H1 (cell line): ENCODE results near the gene LRP11. TPM values are rescaled to one million over a fixed set of nuclear protein-coding genes. Genes with fewer than 3 reads are reported as not detected.

ENCODE experiments used
- CTCF ChIA-PET: fragments of 300-600 bp; sonication (Branson Sonifier 250); formaldehyde crosslinking; loops from one replicate; lab custom pipeline; 2021; ENCODE audit not compliant: partially characterized antibody; lab: Charles Lee
- POLR2A ChIA-PET: fragments of 300-600 bp; sonication (Branson Sonifier 250); formaldehyde crosslinking; loops from one replicate; lab custom pipeline; 2021; ENCODE audit warnings: inconsistent platforms; ENCODE audit not compliant: partially characterized antibody; lab: Charles Lee
- DNase-seq, 2 experiments: peaks; one replicate each; pipeline versions ENCODE4 v3.0.0 to v3.0.0-alpha.2; 2010 to 2022; ENCODE audit warnings: low spot score in 2 of 2, low read depth in 1 of 2, mixed read lengths in 1 of 2
- FAIRE-seq: peaks from 2 replicates; lab custom pipeline; 2011; peaks lifted over from hg19 to GRCh38; lab: Jason Lieb, UNC
- H2AFZ ChIP-seq: 2 replicates; pipeline ENCODE4 v1.8.1; 2012; ENCODE audit warnings: low read length, inconsistent platforms
- H2AK5ac ChIP-seq: 2 replicates; pipeline ENCODE4 v1.6.1; 2013; ENCODE audit warnings: low read depth, low read length
- H2BK120ac ChIP-seq: replicated peaks from 2 replicates; pipeline ENCODE3; 2013; ENCODE audit warnings: low read depth, low read length, inconsistent platforms
- H2BK12ac ChIP-seq: 2 replicates; pipeline ENCODE4 v1.6.1; 2013; ENCODE audit warnings: low read depth, low read length
- H2BK15ac ChIP-seq: 2 replicates; pipeline ENCODE4 v1.6.1; 2013; ENCODE audit warnings: low read length
- H2BK20ac ChIP-seq: 2 replicates; pipeline ENCODE4 v1.6.1; 2013; ENCODE audit warnings: low read length
- H2BK5ac ChIP-seq: 2 replicates; pipeline ENCODE4 v1.6.1; 2013; ENCODE audit warnings: low read depth, low read length
- H3K14ac ChIP-seq: 2 replicates; pipeline ENCODE4 v1.6.1; 2013; ENCODE audit warnings: inconsistent platforms; ENCODE audit not compliant: insufficient read length
- H3K18ac ChIP-seq: 2 replicates; pipeline ENCODE4 v1.6.1; 2013; ENCODE audit warnings: low read length; ENCODE audit errors: extremely low read depth
- H3K23ac ChIP-seq: 2 replicates; pipeline ENCODE4 v1.6.1; 2013; ENCODE audit warnings: inconsistent platforms; ENCODE audit not compliant: insufficient read length
- H3K23me2 ChIP-seq: 2 replicates; pipeline ENCODE4 v1.6.1; 2013; ENCODE audit warnings: low read depth, low read length
- H3K27ac ChIP-seq: 2 replicates; pipeline ENCODE4 v1.6.1; 2011; ENCODE audit warnings: low read depth, low read length, inconsistent platforms
- H3K27me3 ChIP-seq, 4 experiments: replicated peaks in 1 of 4; 1 replicate in 1 of 4; 2 replicates in 3 of 4; pipeline versions ENCODE4 v1.6.1 to v1.8.1; 2011 to 2013; ENCODE audit warnings: low read length in 3 of 4, mild to moderate bottlenecking in 3 of 4, inconsistent platforms in 2 of 4, mixed read lengths in 2 of 4, moderate library complexity in 1 of 4; ENCODE audit not compliant: control insufficient read depth in 3 of 4, insufficient read depth in 3 of 4; ENCODE audit errors: extremely low read depth in 1 of 4
- H3K36me3 ChIP-seq, 4 experiments: 2 replicates each; pipeline versions ENCODE4 v1.6.1 to v1.8.1; 2011 to 2013; ENCODE audit warnings: mild to moderate bottlenecking in 4 of 4, low read length in 3 of 4, moderate library complexity in 2 of 4, control low read depth in 1 of 4, inconsistent platforms in 1 of 4; ENCODE audit not compliant: insufficient read depth in 4 of 4, control insufficient read depth in 2 of 4
- H3K4ac ChIP-seq: replicated peaks from 2 replicates; pipeline ENCODE3; 2013; ENCODE audit warnings: low read length, low read depth, mixed read lengths, inconsistent platforms; ENCODE audit not compliant: insufficient read length
- H3K4me1 ChIP-seq, 4 experiments: replicated peaks in 1 of 4; 1 replicate in 1 of 4; 2 replicates in 3 of 4; pipeline versions ENCODE4 v1.6.1 to v1.8.1; 2011 to 2013; ENCODE audit warnings: low read length in 3 of 4, inconsistent platforms in 2 of 4, mixed read lengths in 1 of 4; ENCODE audit not compliant: insufficient read depth in 4 of 4, control insufficient read depth in 3 of 4
- H3K4me2 ChIP-seq, 2 experiments: 2 replicates each; pipeline versions ENCODE4 v1.6.1 to v1.8.1; 2011 to 2013; ENCODE audit warnings: low read depth in 2 of 2, low read length in 2 of 2, control low read depth in 1 of 2, inconsistent platforms in 1 of 2, mild to moderate bottlenecking in 1 of 2; ENCODE audit not compliant: insufficient read depth in 1 of 2
- H3K4me3 ChIP-seq, 4 experiments: fragments of 200-600, 300-600 bp in 1 of 4; sonication (generic), shearing (Covaris generic), sonication (Bioruptor Twin) in 1 of 4; 2 replicates each; pipeline versions ENCODE4 v1.5.1 to v1.8.1; 2011 to 2016; ENCODE audit warnings: low read length in 4 of 4, low read depth in 3 of 4, control low read depth in 2 of 4, inconsistent platforms in 2 of 4, mild to moderate bottlenecking in 2 of 4, mixed read lengths in 1 of 4, moderate library complexity in 1 of 4; ENCODE audit not compliant: insufficient read depth in 2 of 4; ENCODE audit errors: extremely low read depth in 1 of 4
- H3K56ac ChIP-seq: replicated peaks from 2 replicates; pipeline ENCODE3; 2013; ENCODE audit warnings: low read depth, mild to moderate bottlenecking, mixed read lengths, low read length, inconsistent platforms; ENCODE audit not compliant: insufficient read length
- H3K79me1 ChIP-seq: 2 replicates; pipeline ENCODE4 v1.6.1; 2013; ENCODE audit warnings: low read depth, low read length, control low read depth
- H3K79me2 ChIP-seq, 2 experiments: 2 replicates each; pipeline versions ENCODE4 v1.6.1 to v1.8.1; 2012 to 2013; ENCODE audit warnings: low read length in 2 of 2, mild to moderate bottlenecking in 2 of 2, inconsistent platforms in 1 of 2; ENCODE audit not compliant: insufficient read depth in 2 of 2, control insufficient read depth in 1 of 2
- H3K9ac ChIP-seq, 4 experiments: replicated peaks in 1 of 4; 1 replicate in 1 of 4; 2 replicates in 3 of 4; pipeline versions ENCODE4 v1.6.1 to v1.8.1; 2011 to 2013; ENCODE audit warnings: low read depth in 3 of 4, low read length in 3 of 4, control low read depth in 2 of 4, mild to moderate bottlenecking in 2 of 4, moderate library complexity in 2 of 4, inconsistent platforms in 1 of 4; ENCODE audit errors: extremely low read depth in 1 of 4
- H3K9me3 ChIP-seq, 2 experiments: 2 replicates each; pipeline versions ENCODE4 v1.6.1 to v1.8.1; 2012 to 2013; ENCODE audit warnings: mild to moderate bottlenecking in 2 of 2, moderate library complexity in 2 of 2, control low read depth in 1 of 2, inconsistent platforms in 1 of 2, low read depth in 1 of 2, low read length in 1 of 2, mixed read lengths in 1 of 2; ENCODE audit not compliant: insufficient read depth in 2 of 2
- H4K20me1 ChIP-seq, 2 experiments: replicated peaks in 1 of 2; 2 replicates each; pipeline versions ENCODE3 to v1.8.1; 2011 to 2013; ENCODE audit warnings: inconsistent platforms in 2 of 2, low read length in 2 of 2, mild to moderate bottlenecking in 1 of 2; ENCODE audit not compliant: insufficient read depth in 2 of 2, control insufficient read depth in 1 of 2
- H4K5ac ChIP-seq: 2 replicates; pipeline ENCODE4 v1.6.1; 2013; ENCODE audit warnings: low read length, low read depth, mixed read lengths, inconsistent platforms; ENCODE audit not compliant: insufficient read length
- H4K8ac ChIP-seq: 2 replicates; pipeline ENCODE4 v1.8.0; 2013; ENCODE audit warnings: mild to moderate bottlenecking, moderate library complexity, low read length, inconsistent platforms; ENCODE audit not compliant: insufficient read depth; ENCODE audit errors: extremely low read depth
- H4K91ac ChIP-seq: replicated peaks from 2 replicates; pipeline ENCODE3; 2013; ENCODE audit warnings: low read length, mixed read lengths, inconsistent platforms; ENCODE audit not compliant: insufficient read length
- CEBPB ChIP-seq: IDR thresholded peaks from 2 replicates; pipeline ENCODE4 v1.6.1; 2012; ENCODE audit warnings: low read depth, low read length
- NANOG ChIP-seq: IDR thresholded peaks from 2 replicates; pipeline ENCODE4 v1.6.1; 2011; ENCODE audit warnings: low read length, low read depth, mild to moderate bottlenecking, inconsistent platforms; ENCODE audit not compliant: insufficient read depth, poor library complexity, severe bottlenecking
- WGBS, 2 experiments: shearing (Covaris generic) in 1 of 2; methylation state at CpG; one replicate each; pipeline versions ENCODE4 v1.1.6 to v1.1.7; 2013 to 2015; ENCODE audit warnings: low lambda C conversion rate in 2 of 2, mixed read lengths in 2 of 2, inconsistent platforms in 1 of 2, low coverage in 1 of 2, missing lambda C conversion rate in 1 of 2; ENCODE audit not compliant: insufficient replicate concordance in 2 of 2, insufficient coverage in 1 of 2, insufficient read length in 1 of 2; ENCODE audit errors: extremely low coverage in 1 of 2, missing lambda C conversion rate in 1 of 2; 5-methylcytosine and 5-hydroxymethylcytosine counted together
- polyA plus RNA-seq, 7 experiments: library from polyadenylated mRNA; depleted of rRNA in 3 of 7; stranded (reverse) in 5 of 7; unstranded in 2 of 7; fragments of >200 nt in 5 of 7; fragments of 200-250 nt in 2 of 7; gene quantifications; 1 replicate in 5 of 7; 2 replicates in 1 of 7; 4 replicates in 1 of 7; pipeline versions ENCODE4 v1.2.1 to v1.2.3, GENCODE V29; 2011 to 2013; ENCODE audit warnings: missing spikeins in 2 of 7, mixed read lengths in 2 of 7
- total RNA-seq: library from RNA; stranded (reverse); fragmentation: NEBNext Ultra II Directional; extraction: Animal tissue kit (Norgen Biotek cat#: 25700); gene quantifications from 2 replicates; pipeline ENCODE4 v1.2.1, GENCODE V29; 2021

LRP11 gene
- total and polyA plus RNA-seq, 2 of the 8 experiments (the other 6 are each of a cell fraction or from before 2014, with no cell fraction given), result 11.0 to 20.0 TPM

DNA sequence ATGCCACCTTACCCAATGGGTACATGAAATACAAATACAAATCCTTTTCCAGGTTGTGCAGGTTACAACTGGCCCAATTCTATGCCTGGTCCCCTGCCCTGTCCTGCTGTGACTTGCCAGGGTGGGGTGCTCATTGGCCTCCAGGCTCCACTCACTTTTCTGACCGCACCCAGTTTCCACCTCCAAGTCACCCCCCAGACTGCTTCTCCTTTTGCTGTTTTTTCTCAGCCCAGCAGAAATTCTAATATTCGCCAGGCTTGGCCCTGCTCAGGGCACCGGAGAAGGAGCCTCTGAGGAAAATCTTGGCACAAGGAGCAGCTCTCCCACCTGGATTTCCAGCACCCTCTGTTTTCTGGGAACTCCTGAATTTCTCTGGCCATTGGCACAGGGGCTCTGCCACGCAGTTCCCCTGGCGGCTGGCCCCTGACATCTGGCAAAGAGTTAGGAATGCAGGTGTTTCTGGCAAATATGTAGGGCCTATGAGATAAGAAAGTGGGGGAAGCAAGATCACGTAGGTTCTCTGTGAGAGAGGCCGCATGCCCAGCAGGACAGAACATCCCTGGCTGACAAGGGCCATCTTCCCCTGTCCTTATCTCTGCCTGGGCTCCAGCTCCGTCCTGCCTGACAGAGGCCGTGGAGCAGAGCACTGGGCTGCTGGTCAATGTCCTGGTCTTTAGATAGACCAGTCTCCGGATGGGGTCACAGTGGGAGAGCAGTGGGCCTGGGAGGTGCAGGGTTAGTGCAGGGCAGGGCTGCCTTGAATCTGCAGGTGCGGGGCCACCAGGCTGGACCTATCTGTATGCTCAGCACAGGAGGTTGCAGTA lies 36.7 kb upstream of the LRP11 start:
- H3K14ac ChIP-seq, result no peak overlapping the region
- no peak overlapping the region for H2BK20ac ChIP-seq
- no peak overlapping the region for H3K18ac ChIP-seq
- POLR2A ChIA-PET, result interaction anchor here (0.6 kb wide), 1 partner anchor 55 kb away, joined by 3 read pairs; no protein-coding TSS in a partner anchor
- no peak overlapping the region for H3K4ac ChIP-seq
- 86% methylated on average over 11 of the region's 11 CpGs; no CpG with 5 or more reads in 1 of the 2 experiments for WGBS, 2 experiments
- H3K23ac ChIP-seq, result no peak overlapping the region
- no peaks in the 10 kb centered on the region for H3K79me2 ChIP-seq
- TF ChIP-seq NANOG (no peak), CEBPB (no peak)
- H3K56ac ChIP-seq, result no peak overlapping the region
- no peak overlapping the region for H2BK120ac ChIP-seq
- no peaks in the 10 kb centered on the region for H3K23me2 ChIP-seq
- H3K27me3 ChIP-seq, result no peaks in the 10 kb centered on the region
- H3K9ac ChIP-seq, result no peak overlapping the region
- H2AFZ ChIP-seq, result no peak overlapping the region
- H4K5ac ChIP-seq, result no peak overlapping the region
- FAIRE-seq (no peak), DNase-seq (no peak)
- no peaks in the 10 kb centered on the region for H3K36me3 ChIP-seq
- H4K8ac ChIP-seq, result no peak overlapping the region
- H3K4me3 ChIP-seq, result no peak overlapping the region
- CTCF ChIA-PET, result interaction anchor here (1.1 to 3.1 kb wide), 6 partner anchors 12 to 66 kb away, joined by 3 to 13 read pairs (median 4); no protein-coding TSS in a partner anchor
- no peak overlapping the region for H4K91ac ChIP-seq
- H2BK15ac ChIP-seq, result no peak overlapping the region
- H3K27ac ChIP-seq, result no peak overlapping the region
- no peak overlapping the region for H2BK12ac ChIP-seq
- H3K4me2 ChIP-seq, result no peak overlapping the region
- H3K79me1 ChIP-seq, result no peaks in the 10 kb centered on the region
- no peaks in the 10 kb centered on the region; a peak in 1 of 4 replicates for H3K9me3 ChIP-seq
- H2AK5ac ChIP-seq, result no peak overlapping the region
- H3K4me1 ChIP-seq, result peaks cover 0 to 2% (median 0%) of the 10 kb centered on the region in 4 experiments; a peak in 1 of 7 replicates
- no peaks in the 10 kb centered on the region for H4K20me1 ChIP-seq
- no peak overlapping the region for H2BK5ac ChIP-seq
